Hematopoietic multipotent progenitor cell treated with erythropoietin and hydrocortisone succinate and interleukin-3 and kit ligand, for 8 days (in vitro differentiated cells): Measurements from ENCODE around the gene PAX7.
A peak's percentile ranks its signal among the peaks of the same experiment; 100 is the strongest.

Experiments used
- DNase-seq: peaks from one replicate; pipeline ENCODE4 v3.0.0-alpha.2; 2015

Gene PAX7

GRCh38 chr1:18642278-18643095 lies 11.8 kb downstream of the PAX7 start:
- DNase-seq, result no peak

DNA sequence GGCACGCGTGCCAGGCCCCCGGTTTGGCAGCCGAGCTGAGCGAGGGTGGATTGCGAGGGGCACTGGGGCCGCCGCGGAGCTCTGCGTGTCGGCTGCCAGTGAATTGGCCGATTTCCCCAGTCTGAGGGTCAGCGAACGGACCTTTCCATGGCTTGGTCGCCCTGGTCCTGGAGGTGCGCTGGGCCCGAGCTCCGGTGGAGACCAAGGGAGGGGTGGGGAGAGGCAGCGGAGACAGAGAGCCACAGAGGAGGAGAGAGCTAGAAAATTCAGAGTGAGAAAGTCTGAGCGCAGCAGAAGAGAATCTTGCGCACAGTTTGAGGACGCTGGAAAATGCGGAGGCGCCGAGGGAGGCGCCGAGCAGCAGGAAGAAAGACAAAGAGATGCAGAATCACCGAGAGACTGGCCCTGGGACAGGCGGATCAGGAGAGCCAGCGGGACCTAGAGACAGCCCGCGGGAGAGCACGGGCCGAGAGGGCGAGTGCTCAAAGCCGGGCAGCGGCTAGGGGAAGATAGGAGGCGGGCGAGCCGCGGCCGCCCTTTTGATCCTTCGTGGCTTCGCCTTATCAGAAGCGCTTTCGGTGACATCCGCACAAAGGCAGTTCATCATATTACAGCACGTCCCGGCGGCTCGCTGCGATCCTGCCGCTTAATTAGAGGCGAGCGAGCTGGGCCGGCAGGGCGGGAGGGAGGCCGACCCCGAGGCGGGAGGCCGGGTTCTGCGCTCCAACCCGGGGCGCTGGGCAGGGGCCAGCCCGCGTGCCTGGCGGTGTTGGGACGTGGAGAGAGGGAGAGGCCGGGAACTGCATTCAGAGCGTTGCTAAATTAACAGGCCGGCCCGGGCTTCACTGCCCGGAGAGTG lies 12.7 kb downstream of the PAX7 start:
- peak; percentile 59 for DNase-seq

- no peak for DNase-seq
Observed at GRCh38 chr1:18644013-18644399, 13.4 kb downstream of the PAX7 start.

- DNase-seq, result no peak
Observed at GRCh38 chr1:18644446-18644845, 13.8 kb downstream of the PAX7 start.

DNA sequence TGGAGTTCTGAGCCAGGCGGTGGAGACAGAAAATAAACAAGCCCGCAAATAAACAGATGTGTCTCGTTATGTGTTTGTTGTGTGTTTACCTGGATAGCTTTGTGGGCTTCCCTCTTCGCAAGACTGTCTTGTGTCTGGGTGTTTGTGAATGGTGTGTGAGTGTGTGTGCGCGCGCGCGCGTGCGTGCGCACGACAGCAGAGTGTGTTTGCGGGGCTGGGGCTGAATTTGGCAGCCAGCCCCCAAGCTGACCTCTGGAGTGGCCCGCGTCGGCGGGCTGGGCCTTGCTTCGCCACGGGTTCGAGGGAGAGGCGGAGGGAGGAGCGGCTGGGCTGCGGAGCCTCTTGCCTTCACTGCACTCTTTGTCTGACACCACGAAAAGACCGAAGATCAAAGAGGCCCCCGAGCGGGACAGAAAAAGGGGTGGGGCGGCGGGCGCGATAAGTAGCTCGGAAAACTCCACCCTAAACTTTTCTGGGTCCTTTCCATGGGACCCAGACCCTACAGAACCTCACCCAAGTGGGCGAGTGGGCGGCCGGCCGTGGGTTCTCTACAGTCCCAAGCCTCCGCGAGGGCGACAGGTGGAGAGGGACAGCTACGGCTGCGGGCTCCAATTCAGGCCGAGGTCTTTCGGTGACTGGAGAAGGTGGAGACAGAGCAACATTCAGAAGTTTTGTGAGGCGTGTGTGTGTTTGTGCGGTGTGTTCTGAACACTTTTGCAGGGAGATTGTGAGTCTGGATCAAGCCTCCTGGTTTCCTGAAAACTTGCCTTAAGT lies 14.5 kb downstream of the PAX7 start:
- DNase-seq, result no peak

GRCh38 chr1:18645747-18646090 lies 15.1 kb downstream of the PAX7 start:
- DNase-seq, result no peak

DNA sequence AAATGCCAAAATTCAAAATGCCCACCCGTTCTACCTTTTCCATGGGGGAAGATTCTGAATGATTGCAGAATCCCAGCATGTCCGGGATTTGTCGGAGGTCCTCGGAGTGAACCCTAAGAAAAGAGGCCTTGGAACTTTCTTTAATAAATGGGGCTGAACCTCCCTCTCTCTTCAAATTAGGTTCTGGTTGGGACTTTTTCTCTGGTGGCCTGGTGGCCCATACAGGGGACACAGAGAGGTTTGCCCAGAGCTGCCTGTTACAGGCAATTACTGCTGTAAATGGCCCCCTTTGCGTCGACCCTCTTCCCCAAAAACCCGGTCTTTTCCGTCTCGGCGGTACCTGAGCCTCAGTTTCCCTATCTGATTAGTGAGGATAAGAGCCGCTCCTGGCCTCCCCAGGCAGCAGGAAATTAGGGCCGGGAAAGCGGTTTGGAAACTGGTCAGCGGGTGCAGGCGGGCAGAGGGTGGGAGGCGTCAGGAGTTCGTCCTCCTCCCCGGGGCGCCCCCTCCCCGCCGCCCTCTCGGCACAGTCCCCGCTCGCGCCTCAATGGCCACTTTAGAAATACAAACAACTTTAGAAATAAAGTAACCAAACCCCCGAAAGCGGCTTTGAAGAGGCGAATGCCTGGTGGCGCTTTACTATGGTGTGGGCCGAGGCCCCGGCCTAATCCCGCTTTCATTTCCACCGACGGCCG lies 15.6 kb downstream of the PAX7 start:
- no peak for DNase-seq

DNA sequence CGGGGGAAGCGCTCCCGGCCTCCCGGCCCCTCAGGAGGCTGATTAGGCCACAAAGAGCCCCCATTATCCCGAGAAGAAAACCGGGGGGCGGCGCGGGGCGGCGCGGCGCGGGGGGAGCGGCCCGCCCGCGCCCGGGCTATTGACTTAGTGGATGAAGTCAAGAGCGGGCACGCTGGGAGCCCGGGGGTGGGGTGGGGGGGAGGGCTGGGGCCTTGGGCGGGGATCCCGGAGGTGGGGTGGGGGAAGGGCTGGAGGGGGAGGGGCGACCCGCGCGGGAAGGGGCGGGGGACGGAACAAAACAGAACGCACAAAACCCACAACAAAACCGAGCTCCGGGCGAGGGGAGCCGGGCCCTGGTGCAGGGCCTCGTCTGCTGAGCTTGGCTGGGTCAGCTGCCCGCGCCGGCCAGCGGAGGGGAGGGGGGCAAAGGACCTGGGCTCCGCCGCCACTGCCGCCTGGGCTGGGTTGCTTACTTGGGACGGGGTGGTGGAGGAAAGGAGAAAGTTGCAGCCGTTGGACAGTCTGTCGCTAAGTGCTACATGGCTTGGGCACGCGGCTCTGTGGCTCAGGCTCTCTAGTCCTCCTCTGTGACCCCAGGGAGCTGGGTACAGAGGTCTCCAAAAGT lies 16.3 kb downstream of the PAX7 start:
- DNase-seq, result no peak

- DNase-seq, result no peak
Observed at GRCh38 chr1:18647681-18648214, 17.1 kb downstream of the PAX7 start.

DNA sequence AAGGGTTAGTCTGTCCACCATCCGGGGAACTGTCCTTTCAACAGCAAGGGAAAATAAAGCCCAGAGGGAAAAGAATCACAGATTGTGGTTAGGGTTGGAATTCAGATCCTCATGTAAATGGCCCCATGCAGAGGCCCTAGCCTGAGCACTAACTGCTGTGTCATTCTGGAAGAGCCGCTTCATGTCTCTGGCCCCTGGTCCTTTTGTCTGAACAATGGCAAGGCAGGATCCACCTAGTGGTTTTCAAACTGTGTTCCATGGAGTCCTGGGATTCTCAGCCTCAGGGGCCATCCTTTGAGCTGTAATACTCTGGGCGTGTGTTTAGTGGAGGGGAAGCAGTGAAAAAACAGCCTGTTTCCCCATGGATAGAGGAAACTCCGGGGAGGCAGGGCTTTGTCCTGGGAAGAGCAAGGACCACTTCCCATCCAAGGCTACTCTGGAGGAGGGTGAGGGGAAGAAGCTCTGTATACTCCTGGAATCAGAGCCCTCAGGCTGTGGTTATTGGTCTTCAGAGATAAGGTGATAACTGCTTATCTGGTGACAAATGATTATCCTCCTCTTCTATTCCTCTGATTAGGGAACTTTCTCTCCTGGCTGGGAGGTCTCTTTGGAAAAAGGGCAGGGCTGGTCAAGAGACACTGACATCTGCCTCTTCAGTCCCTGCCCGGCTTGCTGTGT lies 19.2 kb downstream of the PAX7 start:
- no peak for DNase-seq

DNA sequence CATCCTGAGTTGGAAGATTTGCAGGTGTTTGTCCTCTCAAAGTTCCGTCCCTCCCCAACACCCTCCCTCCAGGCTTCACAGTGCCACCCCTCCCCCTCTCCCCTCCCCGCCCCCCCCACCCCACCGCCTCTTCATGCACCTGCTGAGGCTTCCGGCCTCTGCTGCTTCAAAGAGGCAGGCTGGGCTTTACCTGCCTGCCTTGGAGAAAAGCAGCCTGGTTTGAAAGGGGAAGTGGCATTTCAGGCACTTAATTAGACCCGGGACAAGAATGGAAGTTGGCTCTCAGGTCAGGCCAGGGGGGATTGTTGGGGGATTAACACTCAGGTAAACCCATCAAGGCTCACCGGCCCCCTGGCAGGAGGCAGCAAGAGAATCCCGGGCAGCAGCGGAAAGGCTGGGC lies 21.1 kb downstream of the PAX7 start:
- no peak for DNase-seq

DNA sequence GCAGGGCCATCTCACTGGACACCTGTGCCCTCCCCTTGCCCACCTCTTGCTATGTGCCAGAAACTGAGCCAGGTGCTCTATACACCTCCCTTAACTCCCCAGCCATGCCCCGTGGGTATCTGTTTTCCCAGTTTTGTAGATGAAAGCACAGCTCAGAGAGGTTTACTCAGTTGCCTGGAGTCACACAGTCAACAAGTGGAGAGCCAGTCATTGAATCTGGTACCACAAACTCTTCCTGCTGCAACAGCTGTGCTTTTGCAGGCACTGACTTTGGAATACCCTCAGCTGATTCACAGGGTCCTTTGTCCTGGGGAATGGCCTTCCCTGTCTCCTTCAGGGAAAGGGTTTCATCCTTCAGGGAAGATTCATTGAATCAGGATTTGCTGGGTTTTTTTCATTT lies 22.1 kb downstream of the PAX7 start:
- DNase-seq, result no peak

GRCh38 chr1:18653367-18653766 lies 22.7 kb downstream of the PAX7 start:
- DNase-seq, result peak; percentile 41

- DNase-seq, result no peak
Observed at GRCh38 chr1:18653916-18654315, 23.3 kb downstream of the PAX7 start.

GRCh38 chr1:18654599-18654998 lies 24.0 kb downstream of the PAX7 start:
- no peak for DNase-seq

- no peak for DNase-seq
Observed at GRCh38 chr1:18657506-18658201, 27.0 kb downstream of the PAX7 start.

GRCh38 chr1:18658831-18659230 lies 28.2 kb downstream of the PAX7 start:
- DNase-seq, result no peak

GRCh38 chr1:18661404-18662285 lies 31.0 kb downstream of the PAX7 start:
- no peak for DNase-seq

GRCh38 chr1:18662286-18662639 lies 31.6 kb downstream of the PAX7 start:
- DNase-seq, result no peak
